GM23338 (cell line): ENCODE data around the gene CCDC201. TPM values are rescaled to one million over a fixed set of nuclear protein-coding genes. Genes with fewer than 3 reads are reported as not detected.

Experiments used
- ATAC-seq: fragments of 200-7000 bp; cut with Tn5 transposase; 3 replicates; pipeline ENCODE4 v1.9.1; 2020
- DNase-seq: peaks from one replicate; pipeline ENCODE4 v3.0.0-alpha.2; 2015; ENCODE audit warnings: low spot score
- H2AFZ ChIP-seq: fragments of 200-600 bp; sonication (generic); 2 replicates; pipeline ENCODE4 v1.8.0; 2016; ENCODE audit warnings: antibody characterized with exemption, mild to moderate bottlenecking, moderate library complexity
- H3F3A ChIP-seq: fragments of 200-600 bp; sonication (generic); replicated peaks from 2 replicates; pipeline ENCODE4 v1.8.0; 2017; ENCODE audit warnings: antibody characterized with exemption, mixed run types, low read depth
- H3K27ac ChIP-seq: fragments of 200-600 bp; sonication (generic); 2 replicates; pipeline ENCODE4 v1.6.1; 2016; ENCODE audit warnings: low read depth
- H3K27me3 ChIP-seq: fragments of 200-600 bp; sonication (generic); 2 replicates; pipeline ENCODE4 v1.8.0; 2016; ENCODE audit warnings: mild to moderate bottlenecking, mixed run types, moderate library complexity; ENCODE audit not compliant: insufficient read depth
- H3K36me3 ChIP-seq: fragments of 200-600 bp; sonication (generic); 2 replicates; pipeline ENCODE4 v1.8.0; 2016; ENCODE audit warnings: mild to moderate bottlenecking; ENCODE audit not compliant: insufficient read depth
- H3K4me1 ChIP-seq: fragments of 200-600 bp; sonication (generic); 2 replicates; pipeline ENCODE4 v1.8.0; 2016; ENCODE audit warnings: mild to moderate bottlenecking, moderate library complexity; ENCODE audit not compliant: insufficient read depth
- H3K4me2 ChIP-seq: fragments of 200-600 bp; sonication (generic); 2 replicates; pipeline ENCODE4 v1.7.1; 2017; ENCODE audit warnings: mixed run types
- H3K4me3 ChIP-seq: fragments of 200-600 bp; sonication (generic); 2 replicates; pipeline ENCODE4 v1.6.1; 2016; ENCODE audit warnings: mixed run types
- H3K79me2 ChIP-seq: fragments of 200-600 bp; sonication (generic); replicated peaks from 2 replicates; pipeline ENCODE4 v1.8.0; 2017; ENCODE audit warnings: mild to moderate bottlenecking; ENCODE audit not compliant: insufficient read depth
- H3K9me2 ChIP-seq: fragments of 200-600 bp; sonication (generic); 2 replicates; pipeline ENCODE4 v1.8.0; 2017; ENCODE audit not compliant: insufficient read depth
- H4K20me1 ChIP-seq: fragments of 200-600 bp; sonication (generic); replicated peaks from 2 replicates; pipeline ENCODE4 v1.8.0; 2017; ENCODE audit warnings: mild to moderate bottlenecking; ENCODE audit not compliant: insufficient read depth
- H3K27ac Mint-ChIP-seq: 2 replicates; pipeline ENCODE4 v1.8.0; 2020; ENCODE audit warnings: inconsistent platforms, mild to moderate bottlenecking, moderate library complexity, mixed read lengths
- H3K27me3 Mint-ChIP-seq: 3 replicates; pipeline ENCODE4 v1.8.0; 2022; ENCODE audit warnings: low read depth, mild to moderate bottlenecking, moderate library complexity, mixed read lengths, inconsistent platforms; ENCODE audit not compliant: insufficient read depth, poor library complexity
- H3K36me3 Mint-ChIP-seq: 3 replicates; pipeline ENCODE4 v1.8.0; 2021; ENCODE audit warnings: low read depth, mild to moderate bottlenecking, inconsistent platforms, moderate library complexity, mixed read lengths
- H3K4me1 Mint-ChIP-seq: 3 replicates; pipeline ENCODE4 v1.8.0; 2020; ENCODE audit warnings: mild to moderate bottlenecking, inconsistent platforms, mixed read lengths
- H3K4me3 Mint-ChIP-seq: 3 replicates; pipeline ENCODE4 v1.8.0; 2021; ENCODE audit warnings: moderate library complexity, mild to moderate bottlenecking, inconsistent platforms, mixed read lengths
- H3K9me3 Mint-ChIP-seq: 3 replicates; pipeline ENCODE4 v1.8.0; 2020; ENCODE audit warnings: moderate library complexity, mild to moderate bottlenecking, inconsistent platforms, mixed read lengths
- CREB1 ChIP-seq: fragments of 250-450 bp; sonication (Bioruptor Pico); IDR thresholded peaks from 2 replicates; pipeline ENCODE4 v1.5.0; 2020; ENCODE audit warnings: low read depth, mild to moderate bottlenecking, moderate library complexity
- EZH2 ChIP-seq: fragments of 200-600 bp; sonication (generic); IDR thresholded peaks from one replicate; pipeline ENCODE4 v1.8.0; 2017; ENCODE audit warnings: antibody characterized with exemption, mild to moderate bottlenecking, low read depth; ENCODE audit not compliant: unreplicated experiment
- EZH2phosphoT487 ChIP-seq: fragments of 200-600 bp; sonication (generic); IDR thresholded peaks from one replicate; pipeline ENCODE4 v1.8.1; 2018; ENCODE audit warnings: antibody characterized with exemption; ENCODE audit not compliant: unreplicated experiment
- JUNB ChIP-seq: IDR thresholded peaks from one replicate; pipeline ENCODE4 v1.6.1; 2016; ENCODE audit warnings: antibody characterized with exemption; ENCODE audit not compliant: unreplicated experiment
- NANOG ChIP-seq: IDR thresholded peaks from 2 replicates; pipeline ENCODE4 v1.6.1; 2016; ENCODE audit warnings: antibody characterized with exemption, borderline replicate concordance
- POLR2AphosphoS5 ChIP-seq: IDR thresholded peaks from 2 replicates; pipeline ENCODE4 v1.6.1; 2016; ENCODE audit warnings: antibody characterized with exemption, low read depth
- ZNF331 ChIP-seq: fragments of 250-450 bp; sonication (Bioruptor Pico); IDR thresholded peaks from 2 replicates; pipeline ENCODE4 v1.5.0; 2020; ENCODE audit warnings: low read depth, mild to moderate bottlenecking, moderate library complexity
- polyA plus RNA-seq: library from polyadenylated mRNA; unstranded; fragments of >200 nt; fragmentation: Nextera tagmentation; extraction: Ambion mirVana; gene quantifications from 2 replicates; pipeline ENCODE4 v1.2.1, GENCODE V29; 2016
- total RNA-seq: library from RNA; depleted of rRNA; stranded (reverse); fragments of >200 nt; shearing (Covaris generic); gene quantifications from 2 replicates; pipeline ENCODE4 v1.2.3, GENCODE V29; 2014
- TF ChIP-seq, protein P1 (sequence below): fragments of 250-450 bp; sonication (Bioruptor Pico); IDR thresholded peaks from 2 replicates; pipeline ENCODE4 v1.5.0; 2020; ENCODE audit warnings: mild to moderate bottlenecking, moderate library complexity

CCDC201 gene
- total and polyA plus RNA-seq, 2 experiments from 2014 or later: not detected

DNA sequence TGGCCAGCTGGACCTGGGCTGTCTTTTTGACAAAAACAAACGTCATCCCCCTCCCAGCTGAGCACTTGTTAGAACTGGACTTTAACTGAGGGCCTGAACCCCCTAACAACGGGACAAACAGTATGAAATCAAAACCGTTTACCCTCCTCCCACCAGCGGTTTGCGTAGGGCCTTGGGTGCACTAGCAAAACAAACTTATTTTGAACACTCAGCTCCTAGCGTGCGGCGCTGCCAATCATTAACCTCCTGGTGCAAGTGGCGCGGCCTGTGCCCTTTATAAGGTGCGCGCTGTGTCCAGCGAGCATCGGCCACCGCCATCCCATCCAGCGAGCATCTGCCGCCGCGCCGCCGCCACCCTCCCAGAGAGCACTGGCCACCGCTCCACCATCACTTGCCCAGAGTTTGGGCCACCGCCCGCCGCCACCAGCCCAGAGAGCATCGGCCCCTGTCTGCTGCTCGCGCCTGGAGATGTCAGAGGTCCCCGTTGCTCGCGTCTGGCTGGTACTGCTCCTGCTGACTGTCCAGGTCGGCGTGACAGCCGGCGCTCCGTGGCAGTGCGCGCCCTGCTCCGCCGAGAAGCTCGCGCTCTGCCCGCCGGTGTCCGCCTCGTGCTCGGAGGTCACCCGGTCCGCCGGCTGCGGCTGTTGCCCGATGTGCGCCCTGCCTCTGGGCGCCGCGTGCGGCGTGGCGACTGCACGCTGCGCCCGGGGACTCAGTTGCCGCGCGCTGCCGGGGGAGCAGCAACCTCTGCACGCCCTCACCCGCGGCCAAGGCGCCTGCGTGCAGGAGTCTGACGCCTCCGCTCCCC is 15.5 kb upstream of the CCDC201 start, which contains the start of gene IGFBP1:
Gene IGFBP1 (plus strand): TSS at position 304 of the 808 bp plus-strand sequence. CDS start 165 bp downstream, at position 469.
- ATAC-seq (peak; percentile 78), DNase-seq (peak; percentile 52)
- Histone ChIP-seq H3F3A (no peaks in the 10 kb centered on the region), H3K9me2 (no peaks in the 10 kb centered on the region), H2AFZ (peak within 1 kb of the TSS; percentile 95), H3K27me3 (peaks cover 49% of the 10 kb centered on the region), H3K4me3 (peak within 1 kb of the TSS; percentile 60), H4K20me1 (no peaks in the 10 kb centered on the region; the same call in 1 of the 2 replicates), H3K27ac (no peak within 1 kb of the TSS), H3K36me3 (no peaks in the 10 kb centered on the region), H3K79me2 (no peaks in the 10 kb centered on the region), H3K4me2 (peak within 1 kb of the TSS; percentile 83), H3K4me1 (peaks cover 17% of the 10 kb centered on the region)
- H3K36me3 Mint-ChIP-seq: no peaks in the 10 kb centered on the region
- H3K27ac Mint-ChIP-seq: no peak within 1 kb of the TSS
- peak within 1 kb of the TSS; percentile 73 for H3K4me3 Mint-ChIP-seq
- H3K4me1 Mint-ChIP-seq: peaks cover 16% of the 10 kb centered on the region
- no peaks in the 10 kb centered on the region; the same call in 2 of the 3 replicates for H3K9me3 Mint-ChIP-seq
- peak; percentile 51 for TF ChIP-seq EZH2
- TF ChIP-seq JUNB: no peak
- peaks cover 45% of the 10 kb centered on the region for H3K27me3 Mint-ChIP-seq

DNA sequence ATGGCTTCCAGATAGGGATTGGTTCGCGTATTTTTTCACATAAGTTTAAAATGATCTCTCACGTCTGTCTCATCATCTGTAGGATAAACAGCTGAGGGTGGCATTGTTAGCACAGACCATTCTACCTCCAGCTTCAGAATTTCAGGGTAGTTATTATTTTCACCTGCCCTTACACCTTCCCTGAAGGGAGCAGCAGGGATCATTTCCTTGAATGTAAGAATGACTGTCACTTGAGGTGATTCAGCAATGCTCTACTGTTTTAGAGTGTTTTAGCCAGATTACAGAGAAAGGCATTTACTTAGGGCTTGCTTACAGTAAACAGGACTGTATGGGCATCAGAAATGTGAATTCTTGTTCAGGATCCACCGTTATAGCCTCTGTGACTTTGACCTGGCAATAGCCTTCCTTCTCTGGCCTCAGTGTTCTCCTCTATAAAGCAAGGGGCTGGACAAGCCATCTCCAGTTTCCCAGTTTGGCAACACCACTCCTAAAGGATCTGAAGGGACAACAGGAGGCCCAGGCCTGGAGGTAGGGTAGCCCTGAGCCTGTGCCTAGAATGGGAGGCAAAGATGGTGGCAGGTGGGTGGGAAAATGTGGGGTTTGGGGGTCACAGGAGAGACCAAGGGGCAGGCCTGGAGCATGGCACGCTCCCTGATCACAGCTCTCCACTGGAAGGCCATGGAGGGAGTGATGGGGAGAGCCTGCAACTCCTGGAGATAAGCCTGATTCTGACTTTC is 14.2 kb upstream of the CCDC201 start:
- Histone ChIP-seq H3K79me2 (no peaks in the 10 kb centered on the region), H3K4me2 (no peak overlapping the region), H3K27me3 (peaks cover 49% of the 10 kb centered on the region), H3F3A (no peaks in the 10 kb centered on the region), H4K20me1 (no peaks in the 10 kb centered on the region), H2AFZ (no peak overlapping the region), H3K9me2 (no peaks in the 10 kb centered on the region), H3K27ac (no peak overlapping the region), H3K4me3 (no peak overlapping the region), H3K36me3 (no peaks in the 10 kb centered on the region), H3K4me1 (peaks cover 17% of the 10 kb centered on the region)
- no peaks in the 10 kb centered on the region for H3K36me3 Mint-ChIP-seq
- ATAC-seq (no peak), DNase-seq (no peak)
- no peak for TF ChIP-seq POLR2AphosphoS5
- no peak for TF ChIP-seq EZH2phosphoT487
- no peak for TF ChIP-seq NANOG
- TF ChIP-seq JUNB: no peak
- peaks cover 21% of the 10 kb centered on the region for H3K4me1 Mint-ChIP-seq
- H3K27me3 Mint-ChIP-seq: peaks cover 45% of the 10 kb centered on the region
- no peaks in the 10 kb centered on the region; the same call in 2 of the 3 replicates for H3K9me3 Mint-ChIP-seq
- no peak overlapping the region for H3K4me3 Mint-ChIP-seq
- H3K27ac Mint-ChIP-seq: no peak overlapping the region

DNA sequence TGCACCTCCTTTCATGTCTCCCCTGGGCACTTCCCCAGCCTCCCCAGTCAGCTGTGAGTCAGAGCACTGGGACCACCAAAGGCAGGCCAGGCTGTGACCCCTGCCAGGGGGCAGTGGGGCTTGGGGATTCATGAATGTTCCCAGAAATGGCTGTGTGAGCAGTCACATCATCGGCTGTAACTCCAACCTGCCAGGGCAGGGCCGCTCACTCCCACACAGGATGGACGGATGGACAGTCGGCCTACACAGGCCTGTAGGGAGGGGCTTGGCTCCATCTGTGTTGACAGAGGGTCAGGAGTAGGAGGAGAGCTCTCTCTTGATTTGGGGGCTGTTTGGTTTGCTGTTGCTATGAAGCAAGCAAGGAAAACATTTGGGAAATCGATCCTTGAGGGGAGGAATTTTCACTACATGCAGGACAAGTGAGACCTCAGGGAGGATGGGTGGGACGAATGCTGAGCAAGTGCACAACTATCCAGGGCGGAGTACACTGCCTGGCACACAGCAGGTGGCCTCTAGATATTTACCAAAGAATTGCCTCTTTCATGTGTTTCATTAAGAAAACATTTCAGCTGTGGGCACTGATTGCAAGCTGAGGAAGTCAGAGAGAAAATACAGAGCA is 12.5 kb upstream of the CCDC201 start:
- DNase-seq (no peak), ATAC-seq (no peak)
- no peaks in the 10 kb centered on the region for H3K9me2 ChIP-seq
- no peak overlapping the region for H3K27ac ChIP-seq
- peaks cover 17% of the 10 kb centered on the region for H3K4me1 ChIP-seq
- peaks cover 43% of the 10 kb centered on the region for H3K27me3 ChIP-seq
- Mint-ChIP-seq H3K27ac (no peak overlapping the region), H3K9me3 (no peaks in the 10 kb centered on the region; the same call in 1 of the 3 replicates), H3K4me1 (peaks cover 21% of the 10 kb centered on the region), H3K27me3 (peaks cover 39% of the 10 kb centered on the region), H3K36me3 (no peaks in the 10 kb centered on the region), H3K4me3 (no peak overlapping the region)
- no peak overlapping the region for H3K4me2 ChIP-seq
- H3K4me3 ChIP-seq: no peak overlapping the region
- H3K79me2 ChIP-seq: no peaks in the 10 kb centered on the region
- H3K36me3 ChIP-seq: no peaks in the 10 kb centered on the region
- H4K20me1 ChIP-seq: no peaks in the 10 kb centered on the region
- H3F3A ChIP-seq: no peaks in the 10 kb centered on the region
- H2AFZ ChIP-seq: no peak overlapping the region
- TF ChIP-seq ZNF331 (no peak), CREB1 (CRISPR knock-in tag) (no peak), NANOG (no peak)
- TF ChIP-seq, protein P1, sequence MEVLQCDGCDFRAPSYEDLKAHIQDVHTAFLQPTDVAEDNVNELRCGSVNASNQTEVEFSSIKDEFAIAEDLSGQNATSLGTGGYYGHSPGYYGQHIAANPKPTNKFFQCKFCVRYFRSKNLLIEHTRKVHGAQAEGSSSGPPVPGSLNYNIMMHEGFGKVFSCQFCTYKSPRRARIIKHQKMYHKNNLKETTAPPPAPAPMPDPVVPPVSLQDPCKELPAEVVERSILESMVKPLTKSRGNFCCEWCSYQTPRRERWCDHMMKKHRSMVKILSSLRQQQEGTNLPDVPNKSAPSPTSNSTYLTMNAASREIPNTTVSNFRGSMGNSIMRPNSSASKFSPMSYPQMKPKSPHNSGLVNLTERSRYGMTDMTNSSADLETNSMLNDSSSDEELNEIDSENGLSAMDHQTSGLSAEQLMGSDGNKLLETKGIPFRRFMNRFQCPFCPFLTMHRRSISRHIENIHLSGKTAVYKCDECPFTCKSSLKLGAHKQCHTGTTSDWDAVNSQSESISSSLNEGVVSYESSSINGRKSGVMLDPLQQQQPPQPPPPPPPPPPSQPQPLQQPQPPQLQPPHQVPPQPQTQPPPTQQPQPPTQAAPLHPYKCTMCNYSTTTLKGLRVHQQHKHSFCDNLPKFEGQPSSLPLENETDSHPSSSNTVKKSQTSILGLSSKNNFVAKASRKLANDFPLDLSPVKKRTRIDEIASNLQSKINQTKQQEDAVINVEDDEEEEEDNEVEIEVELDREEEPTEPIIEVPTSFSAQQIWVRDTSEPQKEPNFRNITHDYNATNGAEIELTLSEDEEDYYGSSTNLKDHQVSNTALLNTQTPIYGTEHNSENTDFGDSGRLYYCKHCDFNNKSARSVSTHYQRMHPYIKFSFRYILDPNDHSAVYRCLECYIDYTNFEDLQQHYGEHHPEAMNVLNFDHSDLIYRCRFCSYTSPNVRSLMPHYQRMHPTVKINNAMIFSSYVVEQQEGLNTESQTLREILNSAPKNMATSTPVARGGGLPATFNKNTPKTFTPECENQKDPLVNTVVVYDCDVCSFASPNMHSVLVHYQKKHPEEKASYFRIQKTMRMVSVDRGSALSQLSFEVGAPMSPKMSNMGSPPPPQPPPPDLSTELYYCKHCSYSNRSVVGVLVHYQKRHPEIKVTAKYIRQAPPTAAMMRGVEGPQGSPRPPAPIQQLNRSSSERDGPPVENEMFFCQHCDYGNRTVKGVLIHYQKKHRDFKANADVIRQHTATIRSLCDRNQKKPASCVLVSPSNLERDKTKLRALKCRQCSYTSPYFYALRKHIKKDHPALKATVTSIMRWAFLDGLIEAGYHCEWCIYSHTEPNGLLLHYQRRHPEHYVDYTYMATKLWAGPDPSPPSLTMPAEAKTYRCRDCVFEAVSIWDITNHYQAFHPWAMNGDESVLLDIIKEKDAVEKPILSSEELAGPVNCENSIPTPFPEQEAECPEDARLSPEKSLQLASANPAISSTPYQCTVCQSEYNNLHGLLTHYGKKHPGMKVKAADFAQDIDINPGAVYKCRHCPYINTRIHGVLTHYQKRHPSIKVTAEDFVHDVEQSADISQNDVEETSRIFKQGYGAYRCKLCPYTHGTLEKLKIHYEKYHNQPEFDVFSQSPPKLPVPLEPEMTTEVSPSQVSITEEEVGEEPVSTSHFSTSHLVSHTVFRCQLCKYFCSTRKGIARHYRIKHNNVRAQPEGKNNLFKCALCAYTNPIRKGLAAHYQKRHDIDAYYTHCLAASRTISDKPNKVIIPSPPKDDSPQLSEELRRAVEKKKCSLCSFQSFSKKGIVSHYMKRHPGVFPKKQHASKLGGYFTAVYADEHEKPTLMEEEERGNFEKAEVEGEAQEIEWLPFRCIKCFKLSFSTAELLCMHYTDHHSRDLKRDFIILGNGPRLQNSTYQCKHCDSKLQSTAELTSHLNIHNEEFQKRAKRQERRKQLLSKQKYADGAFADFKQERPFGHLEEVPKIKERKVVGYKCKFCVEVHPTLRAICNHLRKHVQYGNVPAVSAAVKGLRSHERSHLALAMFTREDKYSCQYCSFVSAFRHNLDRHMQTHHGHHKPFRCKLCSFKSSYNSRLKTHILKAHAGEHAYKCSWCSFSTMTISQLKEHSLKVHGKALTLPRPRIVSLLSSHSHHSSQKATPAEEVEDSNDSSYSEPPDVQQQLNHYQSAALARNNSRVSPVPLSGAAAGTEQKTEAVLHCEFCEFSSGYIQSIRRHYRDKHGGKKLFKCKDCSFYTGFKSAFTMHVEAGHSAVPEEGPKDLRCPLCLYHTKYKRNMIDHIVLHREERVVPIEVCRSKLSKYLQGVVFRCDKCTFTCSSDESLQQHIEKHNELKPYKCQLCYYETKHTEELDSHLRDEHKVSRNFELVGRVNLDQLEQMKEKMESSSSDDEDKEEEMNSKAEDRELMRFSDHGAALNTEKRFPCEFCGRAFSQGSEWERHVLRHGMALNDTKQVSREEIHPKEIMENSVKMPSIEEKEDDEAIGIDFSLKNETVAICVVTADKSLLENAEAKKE (CRISPR knock-in tag): no peak
